Endometrial microvascular endothelial cells (primary cell): Measurements from ENCODE around the gene DEPDC5. TPM values are rescaled to one million over a fixed set of nuclear protein-coding genes. Genes with fewer than 3 reads are reported as not detected.

ENCODE experiments used
- in situ Hi-C: cut with HindIII; loops from 2 replicates; pipeline ENCODE4 v1.10.0; 2017; ENCODE audit warnings: low sequenced_read_pairs, low pct_unique_long_range_greater_than_20kb; ENCODE audit errors: inconsistent ontology term
- total RNA-seq: library from RNA; depleted of rRNA; stranded (reverse); fragments of >200 nt; gene quantifications from one replicate; pipeline ENCODE4 v1.2.3, GENCODE V29; 2015; ENCODE audit errors: inconsistent ontology term

DEPDC5 gene
- total RNA-seq, 1 donor from 2014 or later = 14.9 TPM

GRCh38 chr22:31906569-31906968, 152.8 kb downstream of the DEPDC5 start:
- in situ Hi-C loops = no loop called here

- in situ Hi-C loops = no loop called here
These were observed 156.2 kb downstream of the DEPDC5 start for GRCh38 chr22:31909977-31910376.

- in situ Hi-C loops = no loop called here
These were observed 158.0 kb downstream of the DEPDC5 start for GRCh38 chr22:31911565-31912406.

GRCh38 chr22:31912407-31912743, 158.6 kb downstream of the DEPDC5 start:
- in situ Hi-C loops = no loop called here

GRCh38 chr22:31915586-31915985, 161.8 kb downstream of the DEPDC5 start:
- in situ Hi-C loops = no loop called here

- in situ Hi-C loops = no loop called here
These were observed 163.6 kb downstream of the DEPDC5 start for GRCh38 chr22:31917227-31917921.

- in situ Hi-C loops = no loop called here
These were observed 165.9 kb downstream of the DEPDC5 start for GRCh38 chr22:31919730-31920129.

- in situ Hi-C loops = no loop called here
These were observed 166.5 kb downstream of the DEPDC5 start for GRCh38 chr22:31920306-31920705.

- in situ Hi-C loops = no loop called here
These were observed 167.3 kb downstream of the DEPDC5 start for GRCh38 chr22:31921106-31921505.

GRCh38 chr22:31922534-31922933, 168.7 kb downstream of the DEPDC5 start:
- in situ Hi-C loops = no loop called here

- in situ Hi-C loops = no loop called here
These were observed 169.3 kb downstream of the DEPDC5 start for GRCh38 chr22:31923136-31923535.

GRCh38 chr22:31923747-31924146, 169.9 kb downstream of the DEPDC5 start:
- in situ Hi-C loops = no loop called here

GRCh38 chr22:31925056-31925455, 171.2 kb downstream of the DEPDC5 start:
- in situ Hi-C loops = no loop called here

- in situ Hi-C loops = no loop called here
These were observed 172.2 kb downstream of the DEPDC5 start for GRCh38 chr22:31926024-31926423.

- in situ Hi-C loops = no loop called here
These were observed 173.2 kb downstream of the DEPDC5 start for GRCh38 chr22:31926969-31927368.

- in situ Hi-C loops = no loop called here
These were observed 173.7 kb downstream of the DEPDC5 start for GRCh38 chr22:31927562-31927961.

GRCh38 chr22:31929167-31929930, 175.5 kb downstream of the DEPDC5 start:
- in situ Hi-C loops = no loop called here

- in situ Hi-C loops = no loop called here
These were observed 179.0 kb downstream of the DEPDC5 start for GRCh38 chr22:31932863-31933262.

- in situ Hi-C loops = no loop called here
These were observed 179.6 kb downstream of the DEPDC5 start for GRCh38 chr22:31933406-31933805.
